Nephron (organoid): ENCODE results near the gene BMPR1B.

Experiments
- H3K27ac Mint-ChIP-seq, 3 experiments: 2 replicates each; pipeline ENCODE4 v1.8.0; 2020; ENCODE audit warnings: mixed read lengths in 3 of 3, mild to moderate bottlenecking in 2 of 3, moderate library complexity in 1 of 3
- H3K27me3 Mint-ChIP-seq: 2 replicates; pipeline ENCODE4 v1.8.0; 2021; ENCODE audit warnings: low read depth, mild to moderate bottlenecking, moderate library complexity, mixed read lengths
- H3K36me3 Mint-ChIP-seq: 2 replicates; pipeline ENCODE4 v1.8.0; 2020; ENCODE audit warnings: low read depth, mixed read lengths
- H3K4me1 Mint-ChIP-seq: 2 replicates; pipeline ENCODE4 v1.8.0; 2020; ENCODE audit warnings: mixed read lengths
- H3K4me3 Mint-ChIP-seq, 3 experiments: 2 replicates each; pipeline ENCODE4 v1.8.0; 2020; ENCODE audit warnings: mild to moderate bottlenecking in 3 of 3, mixed read lengths in 3 of 3, moderate library complexity in 2 of 3
- H3K9me3 Mint-ChIP-seq: 2 replicates; pipeline ENCODE4 v1.8.0; 2020; ENCODE audit warnings: mixed read lengths
- TF ChIP-seq, protein P1 (sequence below), 3 experiments: fragments of 200-600 bp; sonication (generic); IDR thresholded peaks; one replicate each; pipeline ENCODE4 v1.5.0; 2021; ENCODE audit warnings: antibody characterized with exemption in 3 of 3; ENCODE audit not compliant: unreplicated experiment in 3 of 3

Gene BMPR1B

DNA sequence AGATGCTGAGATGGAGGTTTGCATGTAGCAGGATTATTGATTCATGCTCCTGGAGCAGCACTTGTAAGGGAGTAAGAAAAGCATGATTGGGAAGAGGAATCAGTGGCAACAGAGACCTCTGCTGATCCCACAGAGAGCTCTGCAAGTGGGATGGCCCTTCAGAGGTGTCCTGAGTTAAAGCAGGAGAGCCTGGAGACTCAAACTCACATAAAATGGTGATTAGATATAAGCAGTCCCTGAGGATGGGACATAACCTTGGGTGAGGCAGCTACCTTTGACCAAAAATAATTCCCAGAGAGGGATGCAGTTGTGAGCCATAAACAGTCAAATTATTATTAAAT lies 25.4 kb upstream of the BMPR1B start:
- Mint-ChIP-seq H3K36me3 (no peaks in the 10 kb centered on the region), H3K4me3 (no peak overlapping the region), H3K4me1 (no peaks in the 10 kb centered on the region), H3K9me3 (no peaks in the 10 kb centered on the region), H3K27ac (no peak overlapping the region), H3K27me3 (no peaks in the 10 kb centered on the region)
- TF ChIP-seq, protein P1, sequence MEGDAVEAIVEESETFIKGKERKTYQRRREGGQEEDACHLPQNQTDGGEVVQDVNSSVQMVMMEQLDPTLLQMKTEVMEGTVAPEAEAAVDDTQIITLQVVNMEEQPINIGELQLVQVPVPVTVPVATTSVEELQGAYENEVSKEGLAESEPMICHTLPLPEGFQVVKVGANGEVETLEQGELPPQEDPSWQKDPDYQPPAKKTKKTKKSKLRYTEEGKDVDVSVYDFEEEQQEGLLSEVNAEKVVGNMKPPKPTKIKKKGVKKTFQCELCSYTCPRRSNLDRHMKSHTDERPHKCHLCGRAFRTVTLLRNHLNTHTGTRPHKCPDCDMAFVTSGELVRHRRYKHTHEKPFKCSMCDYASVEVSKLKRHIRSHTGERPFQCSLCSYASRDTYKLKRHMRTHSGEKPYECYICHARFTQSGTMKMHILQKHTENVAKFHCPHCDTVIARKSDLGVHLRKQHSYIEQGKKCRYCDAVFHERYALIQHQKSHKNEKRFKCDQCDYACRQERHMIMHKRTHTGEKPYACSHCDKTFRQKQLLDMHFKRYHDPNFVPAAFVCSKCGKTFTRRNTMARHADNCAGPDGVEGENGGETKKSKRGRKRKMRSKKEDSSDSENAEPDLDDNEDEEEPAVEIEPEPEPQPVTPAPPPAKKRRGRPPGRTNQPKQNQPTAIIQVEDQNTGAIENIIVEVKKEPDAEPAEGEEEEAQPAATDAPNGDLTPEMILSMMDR (IDR thresholded peaks at IDR 0.05; ENCODE audit: unreplicated experiment in 3 of 3) = no peak

DNA sequence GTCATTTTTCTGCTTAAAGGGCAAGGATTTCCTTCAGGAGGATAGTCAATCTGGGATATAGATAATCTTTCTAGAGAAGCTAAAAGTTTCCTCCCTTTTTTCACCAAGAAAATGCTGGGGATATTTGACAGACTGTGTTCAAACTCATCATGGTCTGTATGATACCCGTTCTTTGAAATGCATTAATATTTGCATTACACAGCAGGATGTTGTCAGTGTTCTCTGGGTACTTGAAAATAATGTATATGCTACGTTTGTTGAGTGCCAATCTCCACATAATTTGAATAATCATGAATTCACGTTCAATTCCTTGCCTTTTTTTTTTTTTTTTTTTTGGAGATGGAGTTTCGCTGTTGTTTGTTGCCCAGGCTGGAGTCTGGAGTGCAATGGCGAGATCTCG lies 18.0 kb upstream of the BMPR1B start:
- Mint-ChIP-seq H3K36me3 (no peaks in the 10 kb centered on the region), H3K4me3 (no peak overlapping the region), H3K27me3 (no peaks in the 10 kb centered on the region), H3K9me3 (no peaks in the 10 kb centered on the region), H3K27ac (no peak overlapping the region), H3K4me1 (peaks cover 4% of the 10 kb centered on the region)
- TF ChIP-seq, protein P1 (IDR thresholded peaks at IDR 0.05; ENCODE audit: unreplicated experiment in 3 of 3) = no peak

DNA sequence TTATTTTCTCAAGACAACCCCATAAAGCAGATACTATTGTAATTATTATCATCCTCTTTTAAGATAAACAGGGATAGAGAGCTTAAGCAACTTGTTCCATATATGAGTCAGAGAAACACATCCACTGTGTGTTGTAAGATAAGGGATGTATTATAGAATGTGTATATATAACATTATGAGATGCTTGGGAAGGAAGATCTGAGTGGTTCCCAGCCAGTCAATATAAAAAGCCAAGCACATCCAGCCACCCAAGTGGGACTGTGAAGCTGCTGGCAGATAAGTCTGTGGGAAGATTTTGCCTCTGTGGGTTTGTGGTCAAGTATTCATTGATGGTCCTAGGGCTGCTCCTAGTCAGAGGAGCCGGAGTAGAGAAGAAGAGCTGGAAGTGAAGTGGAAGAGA lies 16.5 kb upstream of the BMPR1B start:
- H3K27me3 Mint-ChIP-seq = no peaks in the 10 kb centered on the region
- no peaks in the 10 kb centered on the region for H3K36me3 Mint-ChIP-seq
- no peak overlapping the region for H3K4me3 Mint-ChIP-seq
- no peaks in the 10 kb centered on the region for H3K9me3 Mint-ChIP-seq
- TF ChIP-seq, protein P1 (IDR thresholded peaks at IDR 0.05; ENCODE audit: unreplicated experiment in 3 of 3) = no peak
- peaks cover 4% of the 10 kb centered on the region for H3K4me1 Mint-ChIP-seq
- H3K27ac Mint-ChIP-seq = no peak overlapping the region

DNA sequence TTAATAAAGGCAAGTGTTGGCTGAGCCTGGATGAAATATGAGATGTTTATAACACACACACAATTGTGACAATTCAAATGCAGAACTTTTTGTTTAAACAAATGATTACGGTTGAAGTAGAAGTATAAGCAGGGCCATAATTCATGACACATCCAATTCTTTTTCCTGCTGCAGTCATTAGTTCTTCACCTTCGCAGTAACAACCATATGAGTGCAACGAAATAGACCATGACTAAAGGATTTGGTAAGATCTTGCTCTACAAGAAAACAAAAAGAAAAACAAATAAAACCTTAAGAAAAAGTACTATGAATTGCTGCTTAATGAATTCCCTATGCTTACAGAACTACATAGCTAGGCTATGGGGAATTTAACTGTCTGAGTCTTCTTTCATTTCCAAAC lies 13.9 kb upstream of the BMPR1B start:
- Mint-ChIP-seq H3K27me3 (no peaks in the 10 kb centered on the region), H3K9me3 (no peaks in the 10 kb centered on the region), H3K36me3 (no peaks in the 10 kb centered on the region), H3K4me3 (no peak overlapping the region), H3K27ac (no peak overlapping the region), H3K4me1 (peaks cover 4% of the 10 kb centered on the region)
- TF ChIP-seq, protein P1 (IDR thresholded peaks at IDR 0.05; ENCODE audit: unreplicated experiment in 3 of 3) = no peak

DNA sequence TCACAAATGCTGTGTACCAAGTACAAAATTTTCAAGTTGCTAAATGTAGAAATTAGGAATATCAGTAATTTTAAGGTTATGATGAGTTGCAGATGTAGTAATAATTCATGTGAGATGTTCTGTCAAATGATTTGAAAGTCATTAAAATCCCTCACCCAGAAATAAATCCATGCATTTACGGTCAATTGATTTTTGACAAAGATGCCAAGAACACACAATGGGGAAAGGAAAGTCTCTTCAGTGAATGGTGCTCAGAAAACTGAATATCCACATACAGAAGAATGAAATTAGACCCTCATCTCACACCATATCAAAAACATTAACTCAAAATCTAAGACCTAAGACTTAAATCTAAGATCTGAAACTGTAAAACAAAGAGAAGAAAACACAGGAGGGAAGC lies 12.9 kb upstream of the BMPR1B start:
- TF ChIP-seq, protein P1 (IDR thresholded peaks at IDR 0.05; ENCODE audit: unreplicated experiment in 3 of 3) = no peak
- H3K27ac Mint-ChIP-seq = no peak overlapping the region
- H3K9me3 Mint-ChIP-seq = no peaks in the 10 kb centered on the region
- H3K4me1 Mint-ChIP-seq = peaks cover 4% of the 10 kb centered on the region
- no peaks in the 10 kb centered on the region for H3K36me3 Mint-ChIP-seq
- no peak overlapping the region for H3K4me3 Mint-ChIP-seq
- no peaks in the 10 kb centered on the region for H3K27me3 Mint-ChIP-seq

DNA sequence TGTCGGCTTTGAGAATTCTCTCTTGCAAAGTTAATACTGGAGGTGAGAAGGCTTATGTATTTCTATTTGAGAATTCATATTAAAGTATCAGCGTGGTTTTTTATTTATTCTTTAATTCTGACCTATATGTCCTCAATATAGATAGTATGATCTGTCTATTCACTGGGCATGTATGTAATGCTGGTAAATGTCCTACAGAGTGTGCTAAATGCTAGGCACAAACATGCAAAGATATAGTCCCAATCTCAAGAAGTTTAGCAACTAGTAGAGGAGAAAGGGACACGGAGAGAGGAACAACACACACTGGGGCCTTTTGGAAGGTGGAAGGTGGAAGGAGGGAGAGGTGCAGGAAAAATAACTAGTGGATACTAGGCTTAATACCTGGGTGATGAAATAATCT lies 11.0 kb upstream of the BMPR1B start:
- Mint-ChIP-seq H3K27me3 (no peaks in the 10 kb centered on the region), H3K9me3 (no peaks in the 10 kb centered on the region), H3K4me1 (peaks cover 4% of the 10 kb centered on the region), H3K4me3 (no peak overlapping the region), H3K27ac (no peak overlapping the region), H3K36me3 (no peaks in the 10 kb centered on the region)
- TF ChIP-seq, protein P1 (IDR thresholded peaks at IDR 0.05; ENCODE audit: unreplicated experiment in 3 of 3) = no peak
